ENCODE data around the gene CDK2.

The CDK2 gene

GRCh38 chr12:56011509-56012090 lies 45.0 kb downstream of the CDK2 start:
- DNase-seq (ENCODE audit: low read depth in 2 of 2), result no peak

GRCh38 chr12:56013482-56013881 lies 46.9 kb downstream of the CDK2 start:
- no peak for DNase-seq (ENCODE audit: low read depth in 2 of 2)

- DNase-seq (ENCODE audit: low read depth in 2 of 2), result no peak
These were observed 47.6 kb downstream of the CDK2 start for GRCh38 chr12:56014205-56014604.

GRCh38 chr12:56017181-56017580 lies 50.6 kb downstream of the CDK2 start:
- no peak for DNase-seq (ENCODE audit: low read depth in 2 of 2)

- no peak for DNase-seq (ENCODE audit: low read depth in 2 of 2)
These were observed 51.7 kb downstream of the CDK2 start for GRCh38 chr12:56018356-56018755.

GRCh38 chr12:56020423-56021184 lies 54.0 kb downstream of the CDK2 start, which contains the start of gene IKZF4:
Gene IKZF4 (plus strand): TSS chr12:56021043. CDS start chr12:56021494, 451 bp downstream.
- DNase-seq (ENCODE audit: low read depth in 2 of 2), result no peak

GRCh38 chr12:56021889-56022497 lies 55.4 kb downstream of the CDK2 start:
- no peak for DNase-seq (ENCODE audit: low read depth in 2 of 2)
